HG02763 (cell line): ENCODE data around the gene TEAD1.

ENCODE experiments used
- ATAC-seq: cut with Tn5 transposase; IDR thresholded peaks from one replicate; pipeline ENCODE4 v1.9.1; 2021; ENCODE audit warnings: mild to moderate bottlenecking, moderate library complexity; ENCODE audit not compliant: unreplicated experiment

The TEAD1 gene

DNA sequence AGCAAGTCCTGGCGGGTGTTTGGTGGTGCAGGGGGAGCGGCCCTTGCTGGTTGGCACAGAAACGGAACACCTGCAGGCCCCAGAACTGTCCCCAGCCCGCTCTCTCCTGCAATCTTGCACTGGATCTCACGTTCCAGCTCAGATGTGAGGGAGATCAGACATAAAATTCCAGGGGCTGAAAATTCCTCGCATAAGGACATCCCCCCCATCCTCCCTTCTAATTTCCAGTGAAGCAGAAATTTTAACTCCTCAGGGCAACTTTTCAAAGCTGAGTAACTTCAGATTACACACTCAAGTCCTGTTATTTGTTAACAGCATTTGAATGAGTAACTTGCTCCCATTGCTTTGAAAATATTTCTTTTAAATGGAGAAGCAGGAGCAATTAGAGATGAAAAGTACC is 294.6 kb downstream of the TEAD1 start:
- no peak for ATAC-seq

DNA sequence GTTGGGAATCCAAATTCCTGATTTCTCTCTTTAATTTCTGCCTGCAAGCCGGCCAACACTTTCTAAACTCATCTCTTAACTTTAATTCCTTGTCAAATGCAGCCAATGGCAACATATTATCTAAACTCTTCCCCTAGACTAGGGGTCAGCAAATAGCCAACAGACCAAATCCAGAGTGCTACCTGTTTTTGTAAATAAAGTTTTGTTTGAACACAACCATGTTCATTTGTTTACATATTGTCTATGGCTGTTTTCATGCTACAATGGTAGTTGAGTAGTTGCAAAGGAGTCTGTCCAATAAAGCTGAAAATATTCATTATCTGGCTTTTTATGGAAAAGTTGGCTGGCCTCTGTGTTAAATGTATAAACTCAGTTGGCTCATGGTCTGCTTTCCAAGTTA is 297.7 kb downstream of the TEAD1 start:
- ATAC-seq = no peak

DNA sequence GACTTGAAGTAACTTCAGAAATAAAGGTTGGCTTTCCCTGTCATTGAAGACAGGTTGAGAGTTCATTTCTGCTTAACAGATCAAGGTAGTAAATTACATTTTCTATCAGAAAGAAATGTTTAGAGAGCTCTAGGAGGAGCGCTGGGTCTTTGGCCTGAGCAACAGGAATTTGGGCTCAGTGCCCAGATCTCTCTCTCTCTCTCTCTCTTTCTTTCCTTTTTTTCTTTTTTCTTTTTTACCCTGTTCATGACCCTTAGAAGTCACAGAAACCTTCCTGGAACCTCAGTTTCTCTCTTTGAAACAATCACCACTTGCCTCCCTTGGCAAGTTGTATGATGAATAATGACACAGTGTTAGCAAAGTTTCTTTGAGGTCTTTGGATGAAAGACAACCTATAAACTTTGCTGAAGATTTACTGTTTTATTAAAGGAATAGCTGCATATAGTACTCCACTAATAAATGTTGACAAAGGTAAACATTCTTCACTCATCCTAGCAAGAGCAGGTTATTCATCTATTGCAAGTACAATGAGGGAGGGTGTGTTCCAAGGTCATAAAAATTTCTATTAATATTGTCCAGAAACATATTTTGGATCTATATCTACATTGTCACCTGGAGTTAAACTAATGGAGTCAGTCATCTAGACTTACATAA is 299.4 kb downstream of the TEAD1 start:
- no peak for ATAC-seq

DNA sequence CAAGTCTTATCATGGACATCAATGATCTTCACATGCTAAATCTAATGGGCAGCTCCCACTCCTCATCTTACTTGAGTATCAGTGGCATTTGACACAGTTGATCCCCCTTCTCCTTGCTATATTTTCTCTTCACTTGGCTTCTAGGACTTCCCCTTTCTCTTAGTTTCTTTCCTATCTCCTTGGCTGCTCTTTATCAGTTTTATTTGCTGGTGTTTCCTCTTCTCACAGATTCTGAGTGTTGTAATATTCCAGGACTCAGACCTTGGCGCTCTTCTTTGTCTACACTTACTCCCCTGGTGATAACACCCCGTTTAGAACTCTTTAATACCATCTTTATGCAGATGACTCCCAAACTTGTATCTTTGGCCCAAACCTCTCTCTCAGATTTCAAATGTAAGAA is 301.0 kb downstream of the TEAD1 start:
- ATAC-seq = no peak

DNA sequence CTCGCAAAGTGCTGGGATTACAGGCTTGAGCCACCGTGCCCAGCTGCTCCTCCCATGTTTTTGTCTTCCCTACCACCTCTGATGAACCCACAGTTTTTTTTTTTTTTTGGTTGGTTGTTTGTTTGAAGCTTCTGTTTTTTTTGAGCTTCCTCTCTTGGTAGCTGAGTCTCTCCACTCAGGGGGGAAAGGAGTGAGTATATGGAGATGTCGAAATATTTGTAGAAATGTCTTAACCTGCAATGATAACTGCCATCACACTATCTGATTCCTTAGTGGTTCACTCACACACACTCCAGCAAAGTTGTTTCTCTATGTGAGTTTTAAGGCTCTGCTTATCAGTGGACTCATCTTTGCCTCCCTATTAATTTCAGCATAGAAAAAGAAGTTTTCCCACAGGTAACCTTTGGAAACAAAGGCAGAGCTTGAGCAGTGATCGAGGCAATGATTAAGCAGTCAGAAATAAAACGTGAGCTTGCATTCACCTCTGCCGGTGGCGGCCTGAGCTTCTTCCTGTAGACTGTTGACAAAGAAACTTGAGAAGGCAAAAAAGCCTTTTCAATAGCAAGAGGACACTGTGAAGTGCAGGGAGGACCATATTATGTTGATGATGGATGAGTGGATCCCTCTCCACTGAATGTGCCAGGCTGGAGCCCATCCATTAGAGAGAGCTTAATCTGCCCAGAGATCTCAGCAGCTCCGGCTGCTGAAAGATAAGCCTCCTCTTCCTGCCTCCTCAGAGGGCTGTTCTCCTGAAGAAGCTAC is 305.9 kb downstream of the TEAD1 start:
- ATAC-seq = no peak

DNA sequence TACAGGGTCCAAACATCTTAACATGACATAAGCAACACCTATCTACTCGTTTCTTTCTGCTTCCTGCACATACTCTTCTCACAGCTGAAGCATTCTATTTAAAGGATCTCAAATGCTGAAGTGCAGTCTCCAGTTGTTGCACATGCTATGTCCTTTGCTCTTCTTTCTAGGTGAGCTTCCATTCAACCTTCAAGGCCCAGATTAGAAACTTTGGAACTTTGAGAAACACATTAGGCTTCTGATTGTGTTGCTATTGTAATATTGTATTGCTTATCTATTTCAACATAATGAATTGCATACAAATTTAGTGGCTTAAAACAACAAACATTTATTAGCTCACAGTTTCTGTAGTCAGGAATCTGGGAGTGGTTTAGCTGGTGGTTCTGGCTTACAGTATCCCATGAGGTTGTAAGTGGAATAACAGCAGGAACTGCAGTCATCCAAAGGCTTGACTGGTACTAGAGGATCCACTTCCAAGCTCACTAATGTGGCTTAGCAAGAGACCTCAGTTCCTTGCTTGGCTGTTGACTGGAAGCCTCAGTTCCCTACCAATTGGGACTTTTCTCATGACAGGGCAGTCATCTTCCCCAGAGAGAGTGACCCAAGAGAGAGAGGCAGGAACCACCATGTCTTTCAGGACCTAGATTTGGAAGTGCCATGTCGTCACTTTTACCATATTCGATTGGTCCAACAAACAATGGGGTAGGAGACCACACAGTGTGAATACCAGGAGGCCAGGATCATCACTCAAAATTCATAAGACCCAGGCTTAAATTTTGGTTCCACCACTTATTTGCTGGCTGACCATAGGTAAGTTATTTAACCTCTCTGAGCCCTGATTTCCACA is 307.7 kb downstream of the TEAD1 start:
- no peak for ATAC-seq

DNA sequence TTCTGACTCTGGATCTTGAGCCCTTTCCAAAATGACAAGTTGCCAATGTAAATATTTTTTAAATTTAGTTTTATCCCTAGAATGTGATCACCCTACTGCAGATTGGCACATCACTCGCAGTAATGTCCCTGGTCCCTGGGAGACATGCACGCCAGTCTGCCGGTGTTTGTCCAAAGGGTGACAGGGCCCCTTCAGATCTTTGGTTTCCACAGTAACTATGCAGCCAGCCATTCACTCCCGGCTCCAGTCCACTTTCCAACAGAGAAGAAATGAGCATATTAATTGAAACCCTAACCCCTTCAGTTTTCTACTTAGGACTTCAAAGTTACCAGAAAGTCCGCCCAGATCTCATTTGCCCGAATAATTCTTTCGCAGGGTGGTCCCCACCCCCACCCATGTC is 309.1 kb downstream of the TEAD1 start:
- no peak for ATAC-seq

DNA sequence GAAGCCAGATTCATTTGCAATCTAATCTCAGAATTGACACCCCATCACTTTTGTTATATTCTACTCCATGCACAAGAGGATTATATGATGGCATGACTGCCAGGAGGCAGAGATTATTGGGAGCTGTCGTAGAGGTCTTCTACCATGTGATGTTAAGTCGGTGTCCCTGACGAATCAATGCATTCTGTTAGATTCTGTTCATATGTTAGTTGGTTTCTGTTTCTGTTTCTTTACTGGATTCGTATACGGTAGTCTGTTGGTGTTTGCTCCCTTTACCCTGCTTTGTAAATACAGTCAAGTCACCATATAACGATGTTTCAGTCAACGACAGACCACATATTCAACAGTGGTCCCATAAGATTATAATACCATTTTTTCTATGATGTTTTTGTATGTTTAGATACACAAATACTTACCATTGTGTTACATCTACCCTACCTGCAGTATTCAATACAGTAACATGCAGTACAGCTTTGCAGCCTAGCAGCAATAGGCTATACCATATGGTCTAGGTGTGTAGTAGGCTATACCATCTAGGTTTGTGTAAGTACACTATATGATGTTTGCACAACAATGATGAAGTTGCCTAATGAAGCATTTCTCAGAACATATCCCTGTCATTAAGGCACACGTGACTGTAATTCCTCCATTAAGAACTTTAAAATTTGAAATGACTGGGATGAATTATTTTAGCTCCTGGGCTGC is 312.1 kb downstream of the TEAD1 start:
- no peak for ATAC-seq

DNA sequence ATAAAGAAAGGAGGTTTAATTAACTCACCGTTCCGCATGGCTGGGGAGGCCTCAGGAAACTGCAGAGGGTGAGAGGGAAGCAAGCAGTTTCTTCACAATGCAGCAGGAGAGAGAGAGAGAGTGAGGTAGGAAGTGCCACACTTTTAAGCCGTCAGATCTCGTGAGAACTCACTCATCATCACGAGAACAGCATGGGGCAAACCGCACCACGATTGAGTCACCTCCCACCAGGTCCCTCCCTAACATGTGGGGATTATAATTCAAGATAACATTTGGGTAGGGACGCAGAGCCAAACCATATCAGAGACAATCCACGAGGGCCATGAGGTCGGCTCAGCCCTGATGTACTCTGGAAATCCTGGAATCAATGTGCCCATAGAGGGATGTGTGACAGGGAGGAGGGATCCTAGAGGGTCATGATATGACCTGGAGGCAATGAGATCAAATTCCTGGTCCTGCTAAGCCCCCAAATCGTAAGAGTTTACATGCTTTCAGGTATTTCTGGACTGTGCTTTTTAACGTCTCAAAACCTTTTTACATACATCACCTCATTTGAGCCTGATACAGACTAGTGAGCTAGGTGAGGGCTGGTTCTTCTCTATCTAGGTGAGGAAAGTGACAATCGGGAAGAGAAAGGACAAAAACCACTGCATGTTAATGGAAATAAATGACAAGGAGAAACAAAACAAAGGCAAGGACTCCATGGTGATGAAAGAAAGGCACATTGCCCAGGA is 315.4 kb downstream of the TEAD1 start:
- no peak for ATAC-seq

DNA sequence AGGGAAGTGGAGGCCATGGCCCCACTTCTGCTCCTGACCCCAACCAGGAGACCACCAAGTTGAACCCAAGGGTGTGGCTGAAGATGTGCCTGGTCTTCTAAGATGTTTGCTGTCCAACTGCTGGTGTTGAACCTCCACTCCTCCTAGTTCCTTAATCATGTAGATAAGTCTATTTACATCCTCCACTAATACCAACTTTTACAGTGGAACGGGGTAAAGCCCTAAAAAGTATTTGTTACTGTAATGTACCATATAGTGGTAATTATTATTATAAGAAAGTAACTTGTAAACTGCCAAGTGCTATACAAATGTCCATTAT is 315.9 kb downstream of the TEAD1 start:
- ATAC-seq = no peak

DNA sequence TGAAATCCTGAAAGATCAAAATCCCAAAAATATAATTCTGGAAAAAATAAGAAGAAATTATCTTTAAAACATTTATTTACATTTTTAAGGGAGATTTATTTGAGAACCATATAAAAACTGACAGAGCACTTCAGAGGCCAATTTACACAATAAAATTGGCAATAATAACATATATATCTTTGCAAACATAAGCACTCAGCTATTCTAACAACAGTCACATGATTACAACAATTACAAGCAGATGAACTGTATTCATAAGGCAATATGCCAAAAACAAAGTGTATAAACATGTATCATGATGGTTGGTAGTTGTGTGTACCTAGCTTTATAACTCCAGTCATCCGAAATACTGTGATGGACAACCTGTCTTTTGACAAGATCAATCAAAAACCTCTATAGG is 317.2 kb downstream of the TEAD1 start:
- ATAC-seq = no peak

DNA sequence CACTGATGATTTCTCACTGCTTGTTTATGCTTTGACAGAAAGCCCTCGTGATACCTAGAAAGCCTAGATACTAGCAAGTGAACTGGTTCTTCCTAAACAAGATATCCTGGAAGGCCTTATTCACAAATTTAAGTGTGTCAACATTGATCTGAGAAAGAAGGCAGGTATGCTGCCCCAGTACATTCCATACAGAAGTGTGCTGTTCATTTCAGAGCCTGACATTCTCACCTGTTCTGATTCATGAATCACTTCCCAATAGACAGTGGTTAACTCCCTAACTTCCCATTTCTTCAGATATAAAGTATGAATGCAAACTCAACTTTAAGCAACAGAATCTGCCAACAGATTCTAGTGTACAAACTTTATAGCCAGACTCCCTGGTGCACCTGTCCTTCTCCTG is 319.4 kb downstream of the TEAD1 start:
- ATAC-seq = no peak
